GM12874 (cell line): ENCODE measurements around the gene PLXND1.

Experiments used
- TF ChIP-seq, protein P1 (sequence below): IDR thresholded peaks from 2 replicates; pipeline ENCODE4 v1.5.1; 2011; ENCODE audit warnings: low read depth, mild to moderate bottlenecking, control low read depth, low read length, moderate library complexity; ENCODE audit not compliant: insufficient read depth

Gene PLXND1

DNA sequence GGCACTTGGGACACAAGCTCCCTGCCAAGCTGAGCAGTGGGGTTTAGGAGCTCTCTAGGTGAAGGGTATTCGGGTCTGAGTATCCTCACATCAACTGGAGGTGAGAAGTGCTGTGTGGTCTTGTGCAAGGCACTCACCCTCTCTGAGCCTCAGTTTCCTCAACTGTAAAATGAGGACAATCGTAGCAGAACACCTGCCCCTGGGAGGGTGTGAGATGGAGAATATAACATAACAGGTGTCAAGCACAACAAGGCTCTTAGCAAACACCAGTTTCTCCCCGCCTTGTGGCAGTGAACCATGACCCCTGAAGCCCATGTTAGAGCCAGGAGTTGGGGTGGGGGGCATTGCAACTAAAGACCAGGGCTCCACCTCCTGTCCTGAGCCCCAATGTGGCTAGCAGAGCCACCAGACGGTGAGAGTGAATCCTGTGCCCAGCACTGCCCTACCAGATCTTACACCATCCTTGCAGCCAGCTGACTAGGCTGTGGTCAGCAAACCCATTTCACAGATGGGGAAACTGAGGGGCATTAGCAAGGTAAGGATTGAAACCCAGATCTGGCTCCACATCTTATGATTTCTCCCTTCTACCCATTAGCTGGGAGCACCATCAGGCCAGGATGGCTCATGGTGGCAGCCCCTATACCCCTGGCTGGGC lies 2.6 kb upstream of the PLXND1 start:
- TF ChIP-seq, protein P1, sequence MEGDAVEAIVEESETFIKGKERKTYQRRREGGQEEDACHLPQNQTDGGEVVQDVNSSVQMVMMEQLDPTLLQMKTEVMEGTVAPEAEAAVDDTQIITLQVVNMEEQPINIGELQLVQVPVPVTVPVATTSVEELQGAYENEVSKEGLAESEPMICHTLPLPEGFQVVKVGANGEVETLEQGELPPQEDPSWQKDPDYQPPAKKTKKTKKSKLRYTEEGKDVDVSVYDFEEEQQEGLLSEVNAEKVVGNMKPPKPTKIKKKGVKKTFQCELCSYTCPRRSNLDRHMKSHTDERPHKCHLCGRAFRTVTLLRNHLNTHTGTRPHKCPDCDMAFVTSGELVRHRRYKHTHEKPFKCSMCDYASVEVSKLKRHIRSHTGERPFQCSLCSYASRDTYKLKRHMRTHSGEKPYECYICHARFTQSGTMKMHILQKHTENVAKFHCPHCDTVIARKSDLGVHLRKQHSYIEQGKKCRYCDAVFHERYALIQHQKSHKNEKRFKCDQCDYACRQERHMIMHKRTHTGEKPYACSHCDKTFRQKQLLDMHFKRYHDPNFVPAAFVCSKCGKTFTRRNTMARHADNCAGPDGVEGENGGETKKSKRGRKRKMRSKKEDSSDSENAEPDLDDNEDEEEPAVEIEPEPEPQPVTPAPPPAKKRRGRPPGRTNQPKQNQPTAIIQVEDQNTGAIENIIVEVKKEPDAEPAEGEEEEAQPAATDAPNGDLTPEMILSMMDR, result no peak

DNA sequence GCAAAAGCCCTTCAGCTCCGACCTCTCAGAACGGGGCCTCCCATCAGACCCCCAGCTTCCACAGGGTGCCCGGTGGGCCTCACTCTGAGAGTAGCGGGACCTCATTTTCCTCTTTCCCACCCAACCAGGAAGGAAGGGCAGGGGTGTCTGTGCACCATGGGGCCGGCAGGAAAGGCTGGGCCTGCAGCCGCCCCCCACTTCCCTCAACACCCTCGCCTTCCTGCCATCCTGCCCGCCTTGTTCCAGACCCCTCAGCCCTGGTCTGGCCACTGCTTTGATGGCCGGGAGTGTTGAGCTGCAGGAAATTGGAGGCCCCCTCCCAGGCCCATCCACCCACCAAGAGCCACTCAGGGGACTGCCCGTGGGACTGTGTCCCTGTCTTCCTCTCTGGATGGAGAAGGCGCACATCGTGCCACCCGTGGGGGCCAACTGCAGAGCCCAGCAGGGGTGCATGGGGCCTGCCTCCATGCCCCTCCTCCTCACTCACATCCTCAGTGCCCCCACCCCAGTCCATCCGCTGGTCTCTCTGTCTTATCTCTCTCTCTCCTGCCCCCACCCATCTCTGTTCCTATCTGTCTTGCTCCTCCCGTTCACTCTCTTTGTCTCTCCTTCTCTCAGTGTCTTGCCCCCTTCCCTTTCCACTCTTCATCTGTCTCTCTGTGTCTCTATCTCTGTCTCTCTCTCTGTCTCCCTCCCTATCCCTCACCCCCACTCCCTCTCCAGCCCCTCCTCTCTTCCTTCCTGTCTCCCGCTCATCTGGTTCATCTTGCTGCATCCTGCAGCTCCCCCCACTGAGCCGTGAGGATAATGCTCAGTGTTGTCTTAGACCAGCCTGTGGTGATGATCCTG lies 1.8 kb upstream of the PLXND1 start:
- TF ChIP-seq, protein P1, result no peak

DNA sequence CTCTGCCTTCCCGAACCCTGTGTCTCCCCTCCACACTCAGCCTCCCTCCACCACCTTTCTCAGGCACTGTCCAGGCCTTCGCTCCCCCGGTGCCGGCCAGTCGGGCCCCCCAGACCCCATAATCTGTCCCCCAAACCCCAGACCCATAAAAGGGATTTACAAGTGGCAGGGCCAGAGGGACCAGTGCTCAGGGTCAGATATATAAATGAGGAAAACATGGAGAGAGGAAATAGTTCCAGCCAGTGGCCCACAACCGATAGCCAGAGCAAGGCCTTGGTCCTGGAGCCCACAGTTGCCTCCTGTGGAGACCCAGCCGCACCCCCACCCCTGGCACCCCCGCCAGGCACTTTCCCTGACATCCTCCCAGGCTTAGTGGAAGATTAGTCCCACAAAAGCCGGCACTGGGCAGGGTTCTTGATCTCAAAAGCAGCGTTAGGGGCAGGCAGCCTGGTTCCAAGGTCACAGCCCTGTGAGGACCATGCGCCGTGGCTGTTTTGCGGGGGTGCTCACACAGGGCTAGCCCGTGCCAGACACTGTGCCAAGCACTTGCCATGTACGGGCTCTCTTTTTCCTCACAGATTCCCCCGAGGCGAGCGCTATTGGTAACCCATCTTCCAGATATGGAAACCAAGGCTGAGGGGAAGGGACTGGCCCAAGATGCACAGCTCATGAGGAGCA lies 1.1 kb upstream of the PLXND1 start:
- TF ChIP-seq, protein P1, result no peak

DNA sequence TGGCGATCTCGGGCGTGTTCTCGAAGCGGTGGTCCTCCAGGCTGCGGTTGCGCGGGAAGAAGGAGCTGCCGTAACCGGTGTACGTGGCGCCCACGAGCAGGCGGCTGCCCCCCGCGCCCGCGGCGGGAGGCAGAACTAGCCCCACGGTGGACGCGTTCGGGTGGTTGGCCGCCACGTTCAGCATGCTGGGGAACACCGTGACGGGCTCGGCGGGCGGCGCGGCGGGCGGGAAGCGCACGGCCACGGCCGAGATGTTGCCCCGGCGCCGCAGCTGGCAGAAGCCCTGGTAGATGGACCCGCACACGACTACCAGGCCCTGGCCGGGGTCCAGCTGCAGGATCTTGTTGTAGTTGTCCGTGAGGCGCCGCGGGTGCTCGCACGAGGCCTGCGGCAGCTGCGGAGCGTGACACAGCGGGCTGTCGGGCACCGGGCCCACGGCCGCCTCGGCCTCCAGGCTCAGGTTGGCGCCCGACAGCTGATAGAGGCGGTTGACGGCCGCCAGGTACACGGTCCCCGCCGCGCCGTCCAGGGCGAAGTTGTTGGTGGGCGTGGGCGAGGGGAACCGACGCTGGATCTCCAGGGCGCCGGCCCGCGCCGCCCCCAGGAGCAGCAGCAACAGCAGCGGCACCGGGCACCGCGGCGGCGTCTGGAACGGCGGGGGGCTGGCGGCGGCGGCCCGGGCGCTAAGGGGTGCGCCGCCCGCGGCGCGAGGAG lies 397 bp downstream of the PLXND1 start:
- TF ChIP-seq, protein P1, result no peak

DNA sequence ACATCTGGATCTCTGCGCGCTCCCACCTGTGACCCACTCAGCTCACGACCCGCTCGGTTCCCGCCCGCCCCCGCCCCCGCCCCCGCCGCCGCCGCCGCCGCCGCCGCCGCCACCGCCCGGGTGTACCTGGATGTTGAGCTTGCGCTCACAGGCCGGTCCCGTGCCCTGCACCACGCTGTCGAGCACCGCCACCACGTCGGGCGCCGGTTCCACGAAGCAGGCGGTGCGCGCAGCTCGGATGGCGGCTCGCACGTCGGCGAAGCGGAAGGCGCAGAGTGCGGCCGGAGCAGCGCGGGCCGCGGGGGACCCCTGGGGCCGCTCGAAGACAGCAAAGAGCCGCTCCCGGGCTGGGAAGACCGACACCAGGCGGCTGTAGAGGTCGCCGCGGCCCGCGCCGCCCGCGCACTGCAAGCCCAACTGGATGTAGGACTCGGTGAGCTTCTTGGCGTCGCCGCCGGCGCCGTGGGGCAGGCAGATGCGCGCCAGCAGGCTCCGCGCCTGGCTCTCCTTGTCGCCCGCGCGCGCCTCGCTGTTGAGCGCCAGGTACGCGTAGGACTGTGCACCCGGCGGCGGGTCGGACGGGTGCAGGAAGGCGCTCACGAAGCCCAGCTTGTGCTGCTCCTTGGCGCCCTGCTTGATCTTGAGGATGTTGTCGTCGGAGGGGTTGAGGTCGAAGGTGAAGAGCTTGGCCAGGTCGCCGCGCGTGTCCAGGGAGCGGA lies 1.1 kb downstream of the PLXND1 start:
- TF ChIP-seq, protein P1, result no peak

DNA sequence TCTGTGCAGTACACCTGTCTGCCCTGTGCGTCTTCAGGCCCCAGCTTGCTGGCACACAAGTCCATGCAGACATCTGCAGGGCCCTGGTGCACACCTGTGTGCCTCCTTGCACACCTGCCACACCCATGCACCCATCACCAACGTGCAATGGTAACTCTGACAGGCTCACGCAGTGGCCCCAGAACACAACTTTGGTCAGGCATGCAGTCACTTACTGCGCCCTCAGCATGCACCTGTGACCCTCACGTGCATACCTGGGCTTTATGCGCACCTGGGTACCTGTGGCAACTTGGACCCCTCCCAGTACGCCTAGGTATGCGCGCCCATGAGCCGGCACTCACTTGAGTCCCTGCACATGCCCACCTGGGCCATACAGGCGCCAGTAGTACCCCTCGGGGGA lies 1.7 kb downstream of the PLXND1 start:
- TF ChIP-seq, protein P1, result no peak
